Activated naive CD8-positive, alpha-beta T cell treated with anti-CD3 and anti-CD28 coated beads for 36 hours (primary cell): ENCODE data around the gene KERA. TPM values are rescaled to one million over a fixed set of nuclear protein-coding genes. Genes with fewer than 3 reads are reported as not detected.

Source experiments
- DNase-seq: peaks from one replicate; pipeline ENCODE4 v3.0.0; 2021
- H3K27ac Mint-ChIP-seq: one replicate; pipeline ENCODE4 v1.8.0; 2022; ENCODE audit warnings: mild to moderate bottlenecking, moderate library complexity, mixed read lengths
- H3K27me3 Mint-ChIP-seq: one replicate; pipeline ENCODE4 v1.8.0; 2022; ENCODE audit warnings: mild to moderate bottlenecking, mixed read lengths
- H3K36me3 Mint-ChIP-seq: one replicate; pipeline ENCODE4 v1.8.0; 2021; ENCODE audit warnings: mild to moderate bottlenecking, mixed read lengths
- H3K4me1 Mint-ChIP-seq: one replicate; pipeline ENCODE4 v1.8.0; 2021; ENCODE audit warnings: mixed read lengths
- H3K4me3 Mint-ChIP-seq: one replicate; pipeline ENCODE4 v1.8.0; 2022; ENCODE audit warnings: mild to moderate bottlenecking, moderate library complexity, mixed read lengths
- H3K9me3 Mint-ChIP-seq: one replicate; pipeline ENCODE4 v1.8.0; 2022; ENCODE audit warnings: mixed read lengths
- total RNA-seq, 2 experiments: library from RNA; stranded (reverse); gene quantifications; one replicate each; pipeline ENCODE4 v1.2.3, GENCODE V29; 2021

KERA gene
- total RNA-seq = not detected

GRCh38 chr12:91057368-91058165 is at the start of gene KERA:
TSS of gene KERA (minus strand) at chr12:91058024. CDS start at chr12:91056281, 1,743 bp downstream.
- DNase-seq = no peak
- no peaks in the 10 kb centered on the region for H3K9me3 Mint-ChIP-seq
- H3K4me1 Mint-ChIP-seq = no peaks in the 10 kb centered on the region
- no peaks in the 10 kb centered on the region for H3K27me3 Mint-ChIP-seq
- H3K36me3 Mint-ChIP-seq = no peaks in the 10 kb centered on the region
- H3K27ac Mint-ChIP-seq = no peak within 1 kb of the TSS
- H3K4me3 Mint-ChIP-seq = no peak within 1 kb of the TSS

GRCh38 chr12:91106283-91106682 is 48.5 kb upstream of the KERA start:
- Mint-ChIP-seq H3K36me3 (no peaks in the 10 kb centered on the region), H3K27me3 (peaks cover 10% of the 10 kb centered on the region), H3K4me1 (no peaks in the 10 kb centered on the region), H3K27ac (no peak overlapping the region), H3K4me3 (no peak overlapping the region), H3K9me3 (no peaks in the 10 kb centered on the region)
- no peak for DNase-seq

GRCh38 chr12:91105807-91106206 is 48.0 kb upstream of the KERA start:
- no peak for DNase-seq
- H3K27me3 Mint-ChIP-seq = peaks cover 10% of the 10 kb centered on the region

GRCh38 chr12:91104812-91105466 is 47.1 kb upstream of the KERA start:
- Mint-ChIP-seq H3K36me3 (no peaks in the 10 kb centered on the region), H3K4me1 (no peaks in the 10 kb centered on the region), H3K27me3 (peaks cover 10% of the 10 kb centered on the region), H3K4me3 (no peak overlapping the region), H3K9me3 (no peaks in the 10 kb centered on the region), H3K27ac (no peak overlapping the region)
- DNase-seq = no peak

More at GRCh38 chr12:91105807-91106206, 48.0 kb upstream of the KERA start:
- Mint-ChIP-seq H3K36me3 (no peaks in the 10 kb centered on the region), H3K27ac (no peak overlapping the region), H3K4me3 (no peak overlapping the region), H3K9me3 (no peaks in the 10 kb centered on the region), H3K4me1 (no peaks in the 10 kb centered on the region)

- H3K4me1 Mint-ChIP-seq = no peaks in the 10 kb centered on the region
- H3K27ac Mint-ChIP-seq = no peak overlapping the region
- no peaks in the 10 kb centered on the region for H3K9me3 Mint-ChIP-seq
- no peaks in the 10 kb centered on the region for H3K36me3 Mint-ChIP-seq
- DNase-seq = no peak
- H3K4me3 Mint-ChIP-seq = no peak overlapping the region
- peaks cover 6% of the 10 kb centered on the region for H3K27me3 Mint-ChIP-seq
Observed at GRCh38 chr12:91103624-91104023, 45.8 kb upstream of the KERA start.

- no peak overlapping the region for H3K4me3 Mint-ChIP-seq
- no peak overlapping the region for H3K27ac Mint-ChIP-seq
- no peaks in the 10 kb centered on the region for H3K9me3 Mint-ChIP-seq
- no peaks in the 10 kb centered on the region for H3K4me1 Mint-ChIP-seq
- H3K27me3 Mint-ChIP-seq = peaks cover 6% of the 10 kb centered on the region
- no peak for DNase-seq
- no peaks in the 10 kb centered on the region for H3K36me3 Mint-ChIP-seq
Observed at GRCh38 chr12:91103101-91103500, 45.3 kb upstream of the KERA start.

GRCh38 chr12:91100906-91101305 is 43.1 kb upstream of the KERA start:
- no peak overlapping the region for H3K4me3 Mint-ChIP-seq
- H3K27ac Mint-ChIP-seq = no peak overlapping the region
- H3K36me3 Mint-ChIP-seq = no peaks in the 10 kb centered on the region
- H3K9me3 Mint-ChIP-seq = no peaks in the 10 kb centered on the region
- no peak for DNase-seq
- no peaks in the 10 kb centered on the region for H3K4me1 Mint-ChIP-seq
- H3K27me3 Mint-ChIP-seq = no peaks in the 10 kb centered on the region

- H3K27ac Mint-ChIP-seq = no peak overlapping the region
- H3K27me3 Mint-ChIP-seq = no peaks in the 10 kb centered on the region
- no peaks in the 10 kb centered on the region for H3K4me1 Mint-ChIP-seq
- H3K4me3 Mint-ChIP-seq = no peak overlapping the region
- no peaks in the 10 kb centered on the region for H3K36me3 Mint-ChIP-seq
- DNase-seq = no peak
- no peaks in the 10 kb centered on the region for H3K9me3 Mint-ChIP-seq
Observed at GRCh38 chr12:91099836-91100235, 42.0 kb upstream of the KERA start.

- no peak for DNase-seq
- Mint-ChIP-seq H3K27me3 (no peaks in the 10 kb centered on the region), H3K9me3 (no peaks in the 10 kb centered on the region), H3K4me3 (no peak overlapping the region), H3K27ac (no peak overlapping the region), H3K36me3 (no peaks in the 10 kb centered on the region), H3K4me1 (no peaks in the 10 kb centered on the region)
Observed at GRCh38 chr12:91099341-91099740, 41.5 kb upstream of the KERA start.

GRCh38 chr12:91098941-91099340 is 41.1 kb upstream of the KERA start:
- Mint-ChIP-seq H3K36me3 (no peaks in the 10 kb centered on the region), H3K27me3 (no peaks in the 10 kb centered on the region), H3K9me3 (no peaks in the 10 kb centered on the region), H3K4me1 (no peaks in the 10 kb centered on the region), H3K4me3 (no peak overlapping the region), H3K27ac (no peak overlapping the region)
- DNase-seq = no peak

GRCh38 chr12:91098461-91098860 is 40.6 kb upstream of the KERA start:
- DNase-seq = no peak
- H3K27me3 Mint-ChIP-seq = no peaks in the 10 kb centered on the region
- H3K27ac Mint-ChIP-seq = no peak overlapping the region
- H3K4me3 Mint-ChIP-seq = no peak overlapping the region
- H3K4me1 Mint-ChIP-seq = no peaks in the 10 kb centered on the region
- no peaks in the 10 kb centered on the region for H3K36me3 Mint-ChIP-seq
- H3K9me3 Mint-ChIP-seq = no peaks in the 10 kb centered on the region

- Mint-ChIP-seq H3K4me3 (no peak overlapping the region), H3K9me3 (peaks cover 10% of the 10 kb centered on the region), H3K4me1 (no peaks in the 10 kb centered on the region), H3K27me3 (peaks cover 4% of the 10 kb centered on the region), H3K36me3 (no peaks in the 10 kb centered on the region), H3K27ac (no peak overlapping the region)
- DNase-seq = no peak
Observed at GRCh38 chr12:91094957-91095356, 37.1 kb upstream of the KERA start.

GRCh38 chr12:91094032-91094662 is 36.3 kb upstream of the KERA start:
- peaks cover 4% of the 10 kb centered on the region for H3K27me3 Mint-ChIP-seq
- H3K4me3 Mint-ChIP-seq = no peak overlapping the region
- DNase-seq = no peak
- no peaks in the 10 kb centered on the region for H3K36me3 Mint-ChIP-seq
- H3K4me1 Mint-ChIP-seq = no peaks in the 10 kb centered on the region
- peaks cover 16% of the 10 kb centered on the region for H3K9me3 Mint-ChIP-seq
- H3K27ac Mint-ChIP-seq = no peak overlapping the region

- H3K27me3 Mint-ChIP-seq = peaks cover 4% of the 10 kb centered on the region
- no peak overlapping the region for H3K27ac Mint-ChIP-seq
- peaks cover 20% of the 10 kb centered on the region for H3K9me3 Mint-ChIP-seq
- H3K36me3 Mint-ChIP-seq = no peaks in the 10 kb centered on the region
- no peak for DNase-seq
- H3K4me3 Mint-ChIP-seq = no peak overlapping the region
- H3K4me1 Mint-ChIP-seq = no peaks in the 10 kb centered on the region
Observed at GRCh38 chr12:91093341-91093740, 35.5 kb upstream of the KERA start.

GRCh38 chr12:91091916-91092715 is 34.3 kb upstream of the KERA start:
- H3K36me3 Mint-ChIP-seq = no peaks in the 10 kb centered on the region
- H3K27ac Mint-ChIP-seq = no peak overlapping the region
- peaks cover 4% of the 10 kb centered on the region for H3K27me3 Mint-ChIP-seq
- no peak overlapping the region for H3K4me3 Mint-ChIP-seq
- peaks cover 20% of the 10 kb centered on the region for H3K9me3 Mint-ChIP-seq
- DNase-seq = no peak
- no peaks in the 10 kb centered on the region for H3K4me1 Mint-ChIP-seq
